Astrocyte of the spinal cord (primary cell): ENCODE measurements around the gene FLG2.

Experiments used
- DNase-seq: peaks from one replicate; pipeline ENCODE4 v3.0.0; 2011; ENCODE audit warnings: low read depth, low spot score
- H3K4me3 ChIP-seq: 2 replicates; pipeline ENCODE4 v1.5.1; 2011; ENCODE audit warnings: low read depth, mild to moderate bottlenecking, low read length, moderate library complexity
- CTCF ChIP-seq: IDR thresholded peaks from 2 replicates; pipeline ENCODE4 v1.5.1; 2012; ENCODE audit warnings: low read depth, mild to moderate bottlenecking, low read length, inconsistent platforms
- in situ Hi-C: cut with HindIII; loops from 2 replicates; pipeline ENCODE4 v1.10.0; 2017; ENCODE audit warnings: low sequenced_read_pairs

Gene FLG2

DNA sequence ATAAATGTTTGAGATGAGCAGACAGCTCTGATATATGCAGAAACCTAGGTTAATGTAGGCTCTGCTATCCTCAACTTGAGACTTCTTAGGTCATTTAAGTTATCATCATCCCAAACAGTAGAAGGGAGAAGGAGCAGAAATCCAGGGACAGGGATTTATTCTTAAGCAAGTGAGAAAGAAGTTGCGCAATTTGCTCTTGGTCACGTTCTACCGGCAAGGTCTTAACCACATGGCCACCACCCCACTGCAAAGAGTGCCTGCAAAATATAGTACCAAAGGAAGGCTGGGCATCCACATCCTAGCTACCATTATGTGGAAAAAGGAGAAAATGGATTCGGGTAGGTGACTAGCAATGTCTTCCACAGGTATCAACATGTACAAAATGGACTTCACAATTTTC is 29.1 kb upstream of the FLG2 start:
- DNase-seq: no peak
- no peak for TF ChIP-seq CTCF
- no peak overlapping the region for H3K4me3 ChIP-seq
- in situ Hi-C loops: no loop called here

DNA sequence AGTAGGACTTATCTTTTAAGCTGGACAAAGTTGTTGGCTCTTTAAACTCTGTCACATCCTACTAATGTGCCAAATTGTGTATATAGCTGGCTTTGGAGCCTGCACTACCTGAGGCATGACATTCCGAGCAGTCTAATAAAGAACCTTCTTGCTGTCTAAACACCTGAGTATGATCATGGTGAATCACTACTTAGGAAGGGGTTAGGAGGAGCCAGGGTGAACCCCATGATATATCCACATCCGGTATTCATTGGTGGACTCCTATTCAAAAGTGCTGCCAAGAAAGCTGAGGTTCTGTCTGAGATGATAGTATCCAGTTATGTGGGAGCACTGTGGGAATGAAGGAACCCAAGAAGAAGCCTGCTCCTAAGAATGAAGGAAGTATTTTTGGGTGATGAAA is 27.1 kb upstream of the FLG2 start:
- H3K4me3 ChIP-seq: no peak overlapping the region
- no peak for TF ChIP-seq CTCF
- in situ Hi-C loops: no loop called here
- no peak for DNase-seq

- H3K4me3 ChIP-seq: no peak overlapping the region
- in situ Hi-C loops: no loop called here
- TF ChIP-seq CTCF: no peak
- no peak for DNase-seq
These were observed 21.1 kb upstream of the FLG2 start for GRCh38 chr1:152380932-152381331.

- in situ Hi-C loops: no loop called here
- TF ChIP-seq CTCF: no peak
- DNase-seq: no peak
- no peak overlapping the region for H3K4me3 ChIP-seq
These were observed 14.6 kb upstream of the FLG2 start for GRCh38 chr1:152374451-152374850.

GRCh38 chr1:152372672-152373071 is 12.9 kb upstream of the FLG2 start:
- no peak for DNase-seq
- no peak overlapping the region for H3K4me3 ChIP-seq
- in situ Hi-C loops: no loop called here
- no peak for TF ChIP-seq CTCF

GRCh38 chr1:152367436-152367835 is 7.6 kb upstream of the FLG2 start:
- no peak for DNase-seq
- in situ Hi-C loops: no loop called here
- no peak overlapping the region for H3K4me3 ChIP-seq
- no peak for TF ChIP-seq CTCF

DNA sequence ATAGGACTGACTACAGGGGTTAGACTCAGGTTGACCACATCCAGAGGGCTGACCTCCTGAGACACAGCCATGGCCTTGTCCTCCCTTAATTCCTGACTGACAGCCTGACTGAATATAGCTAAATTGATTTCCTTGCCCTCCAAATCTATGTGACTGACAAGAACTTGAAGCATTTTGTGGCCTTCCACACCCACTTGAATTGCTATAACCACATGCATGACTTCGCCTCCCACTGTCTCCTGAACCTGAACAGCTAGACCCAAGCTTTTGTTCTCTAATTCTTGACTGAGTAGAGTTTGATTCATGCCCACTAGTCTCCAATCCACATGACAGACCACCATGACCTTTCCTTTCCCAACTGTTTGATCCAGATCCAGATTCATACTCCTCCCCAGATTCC is 3.1 kb downstream of the FLG2 start:
- no peak for DNase-seq
- in situ Hi-C loops: no loop called here
- no peak for TF ChIP-seq CTCF
- no peak overlapping the region for H3K4me3 ChIP-seq
